Mesenchymal stem cell (in vitro differentiated cells and primary cell): ENCODE results near the gene EXOC4.
"Not testable (repeated sequence)": the region's sequence is repeated elsewhere in the genome, so short reads cannot be mapped to it uniquely, and the experiment has no call there.

ENCODE experiments used
- DNase-seq: peaks from one replicate; pipeline ENCODE4 v3.0.0-alpha.2; 2013
- H2AFZ ChIP-seq: one replicate; pipeline ENCODE4 v1.6.1; 2013; ENCODE audit warnings: low read depth, mild to moderate bottlenecking, control low read depth, inconsistent platforms, low read length, moderate library complexity
- H2AK5ac ChIP-seq: 2 replicates; pipeline ENCODE4 v1.6.1; 2013; ENCODE audit warnings: low read length, moderate library complexity, mild to moderate bottlenecking, inconsistent platforms; ENCODE audit not compliant: severe bottlenecking
- H2BK120ac ChIP-seq: one replicate; pipeline ENCODE4 v1.6.1; 2013; ENCODE audit warnings: low read depth, mild to moderate bottlenecking, inconsistent platforms, low read length, moderate library complexity
- H2BK12ac ChIP-seq, 2 experiments: one replicate each; pipeline ENCODE4 v1.6.1; 2013; ENCODE audit warnings: inconsistent platforms in 2 of 2, low read length in 2 of 2, mild to moderate bottlenecking in 2 of 2, moderate library complexity in 2 of 2, control low read depth in 1 of 2
- H2BK15ac ChIP-seq: one replicate; pipeline ENCODE4 v1.6.1; 2013; ENCODE audit warnings: mild to moderate bottlenecking, low read depth, inconsistent platforms; ENCODE audit not compliant: poor library complexity, severe bottlenecking
- H2BK5ac ChIP-seq: 2 replicates; pipeline ENCODE4 v1.6.1; 2013; ENCODE audit warnings: low read depth, mild to moderate bottlenecking, low read length, control low read depth, inconsistent platforms; ENCODE audit not compliant: poor library complexity, severe bottlenecking
- H3K14ac ChIP-seq, 2 experiments: one replicate each; pipeline ENCODE4 v1.6.1; 2013; ENCODE audit warnings: inconsistent platforms in 2 of 2, low read length in 2 of 2, control low read depth in 1 of 2, mild to moderate bottlenecking in 1 of 2, moderate library complexity in 1 of 2
- H3K18ac ChIP-seq, 2 experiments: one replicate each; pipeline ENCODE4 v1.6.1; 2013; ENCODE audit warnings: inconsistent platforms in 2 of 2, low read length in 2 of 2, control low read depth in 1 of 2, low read depth in 1 of 2, mild to moderate bottlenecking in 1 of 2
- H3K23ac ChIP-seq, 2 experiments: one replicate each; pipeline ENCODE4 v1.6.1; 2013; ENCODE audit warnings: inconsistent platforms in 2 of 2, low read length in 2 of 2, mild to moderate bottlenecking in 2 of 2, moderate library complexity in 2 of 2, control low read depth in 1 of 2
- H3K27ac ChIP-seq: 2 replicates; pipeline ENCODE4 v1.5.1; 2013; ENCODE audit warnings: mild to moderate bottlenecking, moderate library complexity, low read length, control low read depth, inconsistent platforms; ENCODE audit not compliant: poor library complexity, severe bottlenecking
- H3K27me3 ChIP-seq, 2 experiments: 2 replicates each; pipeline versions ENCODE4 v1.6.1 to v1.7.0; 2013; ENCODE audit warnings: low read length in 2 of 2, mild to moderate bottlenecking in 2 of 2, moderate library complexity in 2 of 2, control low read depth in 1 of 2, inconsistent platforms in 1 of 2; ENCODE audit not compliant: control insufficient read depth in 1 of 2, insufficient read depth in 1 of 2
- H3K36me3 ChIP-seq, 2 experiments: 2 replicates each; pipeline versions ENCODE4 v1.6.1 to v1.7.0; 2013; ENCODE audit warnings: low read length in 2 of 2, control low read depth in 1 of 2, inconsistent platforms in 1 of 2, low read depth in 1 of 2, mild to moderate bottlenecking in 1 of 2; ENCODE audit not compliant: insufficient read depth in 2 of 2, control insufficient read depth in 1 of 2
- H3K4ac ChIP-seq, 2 experiments: one replicate each; pipeline ENCODE4 v1.6.1; 2013; ENCODE audit warnings: inconsistent platforms in 2 of 2, low read length in 2 of 2, mild to moderate bottlenecking in 2 of 2, moderate library complexity in 2 of 2, control low read depth in 1 of 2, low read depth in 1 of 2
- H3K4me1 ChIP-seq: 2 replicates; pipeline ENCODE4 v1.6.1; 2013; ENCODE audit warnings: low read depth, low read length, control low read depth; ENCODE audit not compliant: control insufficient read depth, insufficient read depth
- H3K4me2 ChIP-seq: 2 replicates; pipeline ENCODE4 v1.6.1; 2013; ENCODE audit warnings: low read length, mild to moderate bottlenecking, inconsistent platforms; ENCODE audit not compliant: poor library complexity, severe bottlenecking
- H3K4me3 ChIP-seq, 2 experiments: 2 replicates each; pipeline versions ENCODE4 v1.5.1 to v1.7.0; 2013; ENCODE audit warnings: low read length in 2 of 2, mild to moderate bottlenecking in 2 of 2, control low read depth in 1 of 2, low read depth in 1 of 2; ENCODE audit not compliant: insufficient read depth in 1 of 2
- H3K79me1 ChIP-seq: replicated peaks from 2 replicates; pipeline ENCODE4 v1.6.1; 2013; ENCODE audit warnings: mild to moderate bottlenecking, control low read depth, low read length, inconsistent platforms; ENCODE audit not compliant: poor library complexity, severe bottlenecking
- H3K9ac ChIP-seq: 2 replicates; pipeline ENCODE4 v1.7.0; 2013; ENCODE audit warnings: mild to moderate bottlenecking, low read length, moderate library complexity
- H3K9me3 ChIP-seq: 2 replicates; pipeline ENCODE4 v1.7.0; 2013; ENCODE audit warnings: mild to moderate bottlenecking, low read length; ENCODE audit not compliant: control insufficient read depth
- H4K8ac ChIP-seq: one replicate; pipeline ENCODE4 v1.6.1; 2013; ENCODE audit warnings: inconsistent platforms, mild to moderate bottlenecking, low read length, moderate library complexity
- H4K91ac ChIP-seq: one replicate; pipeline ENCODE4 v1.6.1; 2013; ENCODE audit warnings: mild to moderate bottlenecking, low read length, inconsistent platforms
- WGBS: methylation state at CpG from one replicate; pipeline ENCODE4 v1.1.7; 2013; ENCODE audit warnings: mixed read lengths; 5-methylcytosine and 5-hydroxymethylcytosine counted together

Gene EXOC4

GRCh38 chr7:133638857-133639256 is 386.0 kb downstream of the EXOC4 start:
- H4K8ac ChIP-seq: no peak overlapping the region
- H3K14ac ChIP-seq: no peak overlapping the region
- H3K4me1 ChIP-seq: no peaks in the 10 kb centered on the region
- H2AK5ac ChIP-seq: no peak overlapping the region
- H3K27me3 ChIP-seq: no peaks in the 10 kb centered on the region
- peaks cover 4% of the 10 kb centered on the region for H3K79me1 ChIP-seq
- WGBS: 100% methylated on average over 2 of the region's 5 CpGs
- H2BK12ac ChIP-seq: no peak overlapping the region
- no peak for DNase-seq
- no peak overlapping the region for H3K18ac ChIP-seq
- H3K23ac ChIP-seq: no peak overlapping the region
- no peak overlapping the region for H3K4me2 ChIP-seq
- H2AFZ ChIP-seq: no peak overlapping the region
- no peaks in the 10 kb centered on the region for H3K36me3 ChIP-seq
- no peak overlapping the region for H3K4me3 ChIP-seq
- H3K9ac ChIP-seq: no peak overlapping the region
- H2BK120ac ChIP-seq: no peak overlapping the region
- peaks cover 5% of the 10 kb centered on the region for H3K9me3 ChIP-seq
- no peak overlapping the region for H4K91ac ChIP-seq
- no peak overlapping the region for H2BK15ac ChIP-seq
- H3K27ac ChIP-seq: no peak overlapping the region
- H2BK5ac ChIP-seq: no peak overlapping the region
- H3K4ac ChIP-seq: no peak overlapping the region

DNA sequence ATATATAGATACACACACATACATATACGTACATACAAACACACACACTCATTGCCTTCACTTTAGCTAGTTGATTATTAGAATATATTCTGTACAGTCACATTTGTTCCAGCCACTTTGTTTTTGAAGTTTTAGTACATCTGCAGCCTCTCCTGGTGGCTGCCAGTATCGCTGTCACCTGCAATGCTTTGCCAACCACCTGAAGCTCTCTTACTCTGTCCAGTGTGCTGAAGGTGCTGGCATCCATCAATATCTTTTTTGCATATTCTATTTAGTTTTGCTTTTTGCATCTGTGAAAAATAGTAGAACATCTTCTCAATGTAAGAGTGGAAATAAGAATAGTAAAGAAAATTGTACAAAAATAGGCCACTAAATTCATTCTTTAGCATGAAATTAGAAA is 388.6 kb downstream of the EXOC4 start:
- H3K27me3 ChIP-seq: no peaks in the 10 kb centered on the region
- peaks cover 15% of the 10 kb centered on the region for H3K9me3 ChIP-seq
- H3K79me1 ChIP-seq: peaks cover 4% of the 10 kb centered on the region
- no peak overlapping the region for H3K4me2 ChIP-seq
- H4K91ac ChIP-seq: no peak overlapping the region
- no peak overlapping the region for H2BK5ac ChIP-seq
- no peak overlapping the region for H2BK12ac ChIP-seq
- 100% methylated on average over 1 of the region's 2 CpGs for WGBS
- no peak overlapping the region for H2BK15ac ChIP-seq
- H3K14ac ChIP-seq: no peak overlapping the region
- no peak overlapping the region for H2BK120ac ChIP-seq
- no peak overlapping the region for H2AFZ ChIP-seq
- no peak overlapping the region for H3K9ac ChIP-seq
- no peak overlapping the region for H4K8ac ChIP-seq
- H2AK5ac ChIP-seq: no peak overlapping the region
- no peak overlapping the region for H3K18ac ChIP-seq
- H3K4me3 ChIP-seq: no peak overlapping the region
- no peaks in the 10 kb centered on the region for H3K36me3 ChIP-seq
- no peak overlapping the region for H3K27ac ChIP-seq
- no peak for DNase-seq
- no peaks in the 10 kb centered on the region for H3K4me1 ChIP-seq
- H3K23ac ChIP-seq: no peak overlapping the region
- H3K4ac ChIP-seq: no peak overlapping the region

- Histone ChIP-seq H4K91ac (no peak overlapping the region), H3K4me2 (no peak overlapping the region), H4K8ac (no peak overlapping the region), H3K9me3 (peaks cover 15% of the 10 kb centered on the region), H3K27ac (no peak overlapping the region), H3K18ac (no peak overlapping the region), H2BK15ac (no peak overlapping the region), H2BK12ac (no peak overlapping the region), H3K4me1 (no peaks in the 10 kb centered on the region), H3K27me3 (no peaks in the 10 kb centered on the region), H2BK5ac (no peak overlapping the region), H3K79me1 (peaks cover 4% of the 10 kb centered on the region), H2AK5ac (no peak overlapping the region), H3K14ac (no peak overlapping the region), H3K9ac (no peak overlapping the region), H2BK120ac (no peak overlapping the region), H2AFZ (no peak overlapping the region), H3K23ac (no peak overlapping the region), H3K36me3 (no peaks in the 10 kb centered on the region), H3K4me3 (no peak overlapping the region), H3K4ac (no peak overlapping the region)
- DNase-seq: no peak
- 100% methylated on average over 2 of the region's 2 CpGs for WGBS
Measured at GRCh38 chr7:133642907-133643306, 390.0 kb downstream of the EXOC4 start.

GRCh38 chr7:133643652-133644051 is 390.8 kb downstream of the EXOC4 start:
- not testable (repeated sequence) for H3K27me3 ChIP-seq, H3K27ac ChIP-seq, H3K79me1 ChIP-seq, H2BK120ac ChIP-seq, H3K4me3 ChIP-seq, H2BK15ac ChIP-seq, H3K4ac ChIP-seq, H3K4me1 ChIP-seq, H2BK5ac ChIP-seq, H3K4me2 ChIP-seq, H4K91ac ChIP-seq, H4K8ac ChIP-seq, H2BK12ac ChIP-seq, H3K36me3 ChIP-seq, DNase-seq, H2AK5ac ChIP-seq, H3K23ac ChIP-seq, H3K14ac ChIP-seq, H2AFZ ChIP-seq, H3K9ac ChIP-seq, H3K18ac ChIP-seq
- WGBS: 83% methylated on average over 5 of the region's 5 CpGs
- peaks cover 15% of the 10 kb centered on the region for H3K9me3 ChIP-seq
